K562 (cell line): ENCODE results near the gene CLEC4F.

Source experiments
- CEBPB ChIP-seq: fragments of 450-650 bp; IDR thresholded peaks from 2 replicates; pipeline ENCODE4 v1.6.1; 2016; ENCODE audit warnings: missing genetic modification characterization, missing compliant biosample characterization
- TF ChIP-seq, protein P1 (sequence below), 3 experiments: IDR thresholded peaks in 2 of 3; conservative IDR thresholded peaks in 1 of 3; 2 replicates each; pipeline ENCODE4 v1.5.1; 2011 to 2012; ENCODE audit warnings: low read length in 3 of 3, mild to moderate bottlenecking in 3 of 3, control low read depth in 2 of 3, improper control_type of control experiment in 1 of 3, inconsistent platforms in 1 of 3, low read depth in 1 of 3, mixed read lengths in 1 of 3, moderate library complexity in 1 of 3; ENCODE audit not compliant: insufficient read depth in 2 of 3

- TF ChIP-seq, protein P1, sequence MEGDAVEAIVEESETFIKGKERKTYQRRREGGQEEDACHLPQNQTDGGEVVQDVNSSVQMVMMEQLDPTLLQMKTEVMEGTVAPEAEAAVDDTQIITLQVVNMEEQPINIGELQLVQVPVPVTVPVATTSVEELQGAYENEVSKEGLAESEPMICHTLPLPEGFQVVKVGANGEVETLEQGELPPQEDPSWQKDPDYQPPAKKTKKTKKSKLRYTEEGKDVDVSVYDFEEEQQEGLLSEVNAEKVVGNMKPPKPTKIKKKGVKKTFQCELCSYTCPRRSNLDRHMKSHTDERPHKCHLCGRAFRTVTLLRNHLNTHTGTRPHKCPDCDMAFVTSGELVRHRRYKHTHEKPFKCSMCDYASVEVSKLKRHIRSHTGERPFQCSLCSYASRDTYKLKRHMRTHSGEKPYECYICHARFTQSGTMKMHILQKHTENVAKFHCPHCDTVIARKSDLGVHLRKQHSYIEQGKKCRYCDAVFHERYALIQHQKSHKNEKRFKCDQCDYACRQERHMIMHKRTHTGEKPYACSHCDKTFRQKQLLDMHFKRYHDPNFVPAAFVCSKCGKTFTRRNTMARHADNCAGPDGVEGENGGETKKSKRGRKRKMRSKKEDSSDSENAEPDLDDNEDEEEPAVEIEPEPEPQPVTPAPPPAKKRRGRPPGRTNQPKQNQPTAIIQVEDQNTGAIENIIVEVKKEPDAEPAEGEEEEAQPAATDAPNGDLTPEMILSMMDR (IDR thresholded peaks at IDR 0.05 in 2 of 3, conservative IDR thresholded peaks at IDR 0.05 in 1 of 3; ENCODE audit: insufficient read depth in 2 of 3, low read depth in 1 of 3, low read length in 3 of 3) = no peak
- TF ChIP-seq CEBPB (tag) = no peak
Measured at GRCh38 chr2:70769450-70769849, 50.9 kb downstream of the CLEC4F start.
